Neutrophil (primary cell): ENCODE data around the gene ARHGAP25.

Experiments
- H3K27ac ChIP-seq: fragments of 200-600 bp; sonication (generic); 2 replicates; pipeline ENCODE4 v1.5.1; 2016; ENCODE audit warnings: mild to moderate bottlenecking, moderate library complexity
- H3K27me3 ChIP-seq: fragments of 200-600 bp; sonication (generic); 2 replicates; pipeline ENCODE4 v1.6.0; 2016; ENCODE audit warnings: mild to moderate bottlenecking
- H3K36me3 ChIP-seq: fragments of 200-600 bp; sonication (generic); 2 replicates; pipeline ENCODE4 v1.5.1; 2017
- H3K4me1 ChIP-seq, 2 experiments: fragments of 200-600 bp in 1 of 2; sonication (generic) in 1 of 2; 1 replicate in 1 of 2; 2 replicates in 1 of 2; pipeline versions ENCODE4 v1.5.1 to v1.6.1; 2013 to 2016; ENCODE audit warnings: low read depth in 1 of 2, low read length in 1 of 2, mild to moderate bottlenecking in 1 of 2, moderate library complexity in 1 of 2; ENCODE audit not compliant: control insufficient read depth in 1 of 2, insufficient read depth in 1 of 2
- H3K4me3 ChIP-seq, 2 experiments: fragments of 200-600 bp in 1 of 2; sonication (generic) in 1 of 2; 1 replicate in 1 of 2; 2 replicates in 1 of 2; pipeline ENCODE4 v1.5.1; 2013 to 2016; ENCODE audit warnings: low read depth in 1 of 2, low read length in 1 of 2, mild to moderate bottlenecking in 1 of 2, moderate library complexity in 1 of 2
- H3K9me3 ChIP-seq: fragments of 200-600 bp; sonication (generic); 2 replicates; pipeline ENCODE4 v1.5.1; 2016
- CTCF ChIP-seq: fragments of 200-600 bp; sonication (generic); IDR thresholded peaks from 2 replicates; pipeline ENCODE4 v1.5.1; 2016; ENCODE audit warnings: antibody characterized with exemption

ARHGAP25 gene

GRCh38 chr2:68714866-68715265 lies 19.7 kb upstream of the ARHGAP25 start:
- peak overlapping the region; percentile 13 to 35 for H3K4me3 ChIP-seq
- H3K36me3 ChIP-seq, result no peaks in the 10 kb centered on the region
- H3K27me3 ChIP-seq, result no peaks in the 10 kb centered on the region
- peak; percentile 43 for TF ChIP-seq CTCF
- H3K9me3 ChIP-seq, result no peaks in the 10 kb centered on the region
- peaks cover 14 to 17% of the 10 kb centered on the region in 2 experiments for H3K4me1 ChIP-seq
- peak overlapping the region; percentile 90 for H3K27ac ChIP-seq

- Histone ChIP-seq H3K9me3 (no peaks in the 10 kb centered on the region), H3K27me3 (no peaks in the 10 kb centered on the region), H3K4me3 (peak overlapping the region in 1 of 2 experiments; percentile 35), H3K4me1 (peaks cover 14 to 17% of the 10 kb centered on the region in 2 experiments), H3K36me3 (no peaks in the 10 kb centered on the region), H3K27ac (peak overlapping the region; percentile 90)
- peak; percentile 51 for TF ChIP-seq CTCF
Measured at GRCh38 chr2:68715353-68716041, 19.1 kb upstream of the ARHGAP25 start.

- Histone ChIP-seq H3K4me3 (no peak overlapping the region), H3K27ac (no peak overlapping the region), H3K36me3 (no peaks in the 10 kb centered on the region), H3K4me1 (peaks cover 14 to 17% of the 10 kb centered on the region in 2 experiments), H3K27me3 (no peaks in the 10 kb centered on the region), H3K9me3 (no peaks in the 10 kb centered on the region)
- TF ChIP-seq CTCF, result no peak
Measured at GRCh38 chr2:68716604-68717304, 17.9 kb upstream of the ARHGAP25 start.

- Histone ChIP-seq H3K27ac (no peak overlapping the region), H3K36me3 (no peaks in the 10 kb centered on the region), H3K4me1 (peaks cover 14 to 17% of the 10 kb centered on the region in 2 experiments), H3K9me3 (no peaks in the 10 kb centered on the region), H3K4me3 (no peak overlapping the region), H3K27me3 (no peaks in the 10 kb centered on the region)
- no peak for TF ChIP-seq CTCF
Measured at GRCh38 chr2:68717305-68717661, 17.3 kb upstream of the ARHGAP25 start.

- no peak for TF ChIP-seq CTCF
- peaks cover 7 to 9% of the 10 kb centered on the region in 2 experiments for H3K4me1 ChIP-seq
- no peaks in the 10 kb centered on the region for H3K27me3 ChIP-seq
- H3K36me3 ChIP-seq, result no peaks in the 10 kb centered on the region
- no peaks in the 10 kb centered on the region for H3K9me3 ChIP-seq
- no peak overlapping the region for H3K27ac ChIP-seq
- no peak overlapping the region for H3K4me3 ChIP-seq
Measured at GRCh38 chr2:68719912-68720311, 14.7 kb upstream of the ARHGAP25 start.
